Parathyroid adenoma (tissue), 2 donors: ENCODE data around the gene MANBA.

Experiments used
- H2AFZ ChIP-seq: fragments of 300-600 bp; sonication (generic); one replicate; pipeline ENCODE4 v1.7.0; 2017; ENCODE audit warnings: antibody characterized with exemption, mild to moderate bottlenecking
- H3K27ac ChIP-seq: fragments of 300-600 bp; sonication (generic); one replicate; pipeline ENCODE4 v1.7.0; 2017
- H3K27me3 ChIP-seq: fragments of 300-600 bp; sonication (generic); one replicate; pipeline ENCODE4 v1.7.0; 2017; ENCODE audit warnings: low read length; ENCODE audit not compliant: control insufficient read depth, insufficient read depth
- H3K36me3 ChIP-seq: fragments of 300-600 bp; sonication (generic); one replicate; pipeline ENCODE4 v1.7.0; 2017; ENCODE audit warnings: low read length; ENCODE audit not compliant: control insufficient read depth, insufficient read depth
- H3K4me1 ChIP-seq: fragments of 300-600 bp; sonication (generic); one replicate; pipeline ENCODE4 v1.7.0; 2017; ENCODE audit warnings: control low read depth
- H3K4me2 ChIP-seq: fragments of 300-600 bp; sonication (generic); one replicate; pipeline ENCODE4 v1.7.0; 2017; ENCODE audit warnings: low read length
- H3K4me3 ChIP-seq: fragments of 300-600 bp; sonication (generic); one replicate; pipeline ENCODE4 v1.7.0; 2017; ENCODE audit warnings: low read depth, low read length
- H3K79me2 ChIP-seq: fragments of 300-600 bp; sonication (generic); one replicate; pipeline ENCODE4 v1.7.0; 2017; ENCODE audit warnings: control low read depth
- H3K9ac ChIP-seq: fragments of 300-600 bp; sonication (generic); one replicate; pipeline ENCODE4 v1.7.0; 2017; ENCODE audit warnings: mild to moderate bottlenecking
- H3K9me3 ChIP-seq: fragments of 300-600 bp; sonication (generic); one replicate; pipeline ENCODE4 v1.7.0; 2017; ENCODE audit warnings: low read length; ENCODE audit not compliant: control insufficient read depth
- TF ChIP-seq, protein P1 (sequence below): fragments of 300-600 bp; sonication (generic); IDR thresholded peaks from one replicate; pipeline ENCODE4 v1.7.0; 2017; ENCODE audit warnings: antibody characterized with exemption, mild to moderate bottlenecking
- donor health status: primary hyperparathyroidism.

Gene MANBA

GRCh38 chr4:102684610-102685052, 76.1 kb downstream of the MANBA start:
- H3K9me3 ChIP-seq = no peaks in the 10 kb centered on the region
- no peak overlapping the region for H3K9ac ChIP-seq
- H3K4me2 ChIP-seq = no peak overlapping the region
- no peaks in the 10 kb centered on the region for H3K27me3 ChIP-seq
- H3K36me3 ChIP-seq = no peaks in the 10 kb centered on the region
- H3K79me2 ChIP-seq = no peaks in the 10 kb centered on the region
- no peaks in the 10 kb centered on the region for H3K4me1 ChIP-seq
- no peak overlapping the region for H3K4me3 ChIP-seq
- no peak overlapping the region for H2AFZ ChIP-seq
- TF ChIP-seq, protein P1, sequence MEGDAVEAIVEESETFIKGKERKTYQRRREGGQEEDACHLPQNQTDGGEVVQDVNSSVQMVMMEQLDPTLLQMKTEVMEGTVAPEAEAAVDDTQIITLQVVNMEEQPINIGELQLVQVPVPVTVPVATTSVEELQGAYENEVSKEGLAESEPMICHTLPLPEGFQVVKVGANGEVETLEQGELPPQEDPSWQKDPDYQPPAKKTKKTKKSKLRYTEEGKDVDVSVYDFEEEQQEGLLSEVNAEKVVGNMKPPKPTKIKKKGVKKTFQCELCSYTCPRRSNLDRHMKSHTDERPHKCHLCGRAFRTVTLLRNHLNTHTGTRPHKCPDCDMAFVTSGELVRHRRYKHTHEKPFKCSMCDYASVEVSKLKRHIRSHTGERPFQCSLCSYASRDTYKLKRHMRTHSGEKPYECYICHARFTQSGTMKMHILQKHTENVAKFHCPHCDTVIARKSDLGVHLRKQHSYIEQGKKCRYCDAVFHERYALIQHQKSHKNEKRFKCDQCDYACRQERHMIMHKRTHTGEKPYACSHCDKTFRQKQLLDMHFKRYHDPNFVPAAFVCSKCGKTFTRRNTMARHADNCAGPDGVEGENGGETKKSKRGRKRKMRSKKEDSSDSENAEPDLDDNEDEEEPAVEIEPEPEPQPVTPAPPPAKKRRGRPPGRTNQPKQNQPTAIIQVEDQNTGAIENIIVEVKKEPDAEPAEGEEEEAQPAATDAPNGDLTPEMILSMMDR = no peak
- H3K27ac ChIP-seq = no peak overlapping the region

- TF ChIP-seq, protein P1 = no peak
- no peaks in the 10 kb centered on the region for H3K79me2 ChIP-seq
- no peaks in the 10 kb centered on the region for H3K36me3 ChIP-seq
- no peak overlapping the region for H3K9ac ChIP-seq
- H3K27me3 ChIP-seq = no peaks in the 10 kb centered on the region
- no peak overlapping the region for H2AFZ ChIP-seq
- H3K9me3 ChIP-seq = no peaks in the 10 kb centered on the region
- H3K4me2 ChIP-seq = no peak overlapping the region
- H3K4me1 ChIP-seq = no peaks in the 10 kb centered on the region
- H3K27ac ChIP-seq = no peak overlapping the region
- no peak overlapping the region for H3K4me3 ChIP-seq
These were observed 76.7 kb downstream of the MANBA start for GRCh38 chr4:102683881-102684609.

GRCh38 chr4:102678695-102679335, 82.0 kb downstream of the MANBA start:
- H3K36me3 ChIP-seq = no peaks in the 10 kb centered on the region

GRCh38 chr4:102678107-102678506, 82.7 kb downstream of the MANBA start:
- Histone ChIP-seq H3K4me1 (no peaks in the 10 kb centered on the region), H3K27ac (no peak overlapping the region), H3K4me2 (no peak overlapping the region), H3K9me3 (no peaks in the 10 kb centered on the region), H3K4me3 (no peak overlapping the region), H3K36me3 (no peaks in the 10 kb centered on the region), H3K9ac (no peak overlapping the region), H3K79me2 (no peaks in the 10 kb centered on the region), H2AFZ (no peak overlapping the region), H3K27me3 (no peaks in the 10 kb centered on the region)
- TF ChIP-seq, protein P1 = no peak

More at GRCh38 chr4:102678695-102679335, 82.0 kb downstream of the MANBA start:
- Histone ChIP-seq H3K4me1 (no peaks in the 10 kb centered on the region), H3K79me2 (no peaks in the 10 kb centered on the region), H3K9ac (no peak overlapping the region), H3K4me3 (no peak overlapping the region), H3K4me2 (no peak overlapping the region), H3K27me3 (no peaks in the 10 kb centered on the region), H2AFZ (no peak overlapping the region), H3K9me3 (no peaks in the 10 kb centered on the region), H3K27ac (no peak overlapping the region)
- TF ChIP-seq, protein P1 = no peak
